WTC11 (cell line): ENCODE results near the gene CACNA2D1. TPM values are rescaled to one million over a fixed set of nuclear protein-coding genes. Genes with fewer than 3 reads are reported as not detected.

ENCODE experiments used
- ATAC-seq: fragments of 200-7000 bp; cut with Tn5 transposase; 2 replicates; pipeline ENCODE4 v1.10.0; 2021; ENCODE audit warnings: mild to moderate bottlenecking, moderate library complexity
- CTCF ChIA-PET: fragments of 300-600 bp; sonication (Branson Sonifier 250); formaldehyde crosslinking; loops from one replicate; lab custom pipeline; 2021; ENCODE audit warnings: antibody characterized with exemption; lab: Charles Lee
- POLR2A ChIA-PET: fragments of 350-600 bp; sonication (Branson Sonifier 250); formaldehyde crosslinking; loops from one replicate; lab custom pipeline; 2021; ENCODE audit warnings: antibody characterized with exemption; lab: Charles Lee
- DNase-seq: peaks from one replicate; pipeline ENCODE4 v3.0.0; 2021; ENCODE audit warnings: low spot score
- H3K27ac Mint-ChIP-seq: 2 replicates; pipeline ENCODE4 v1.8.0; 2021; ENCODE audit warnings: mixed read lengths
- H3K27me3 Mint-ChIP-seq: 2 replicates; pipeline ENCODE4 v1.8.0; 2021; ENCODE audit warnings: low read depth, mild to moderate bottlenecking, moderate library complexity, mixed read lengths
- H3K36me3 Mint-ChIP-seq: 2 replicates; pipeline ENCODE4 v1.8.0; 2021; ENCODE audit warnings: mixed read lengths
- H3K4me1 Mint-ChIP-seq: 2 replicates; pipeline ENCODE4 v1.8.0; 2022; ENCODE audit warnings: mixed read lengths
- H3K4me3 Mint-ChIP-seq: 2 replicates; pipeline ENCODE4 v1.8.0; 2021; ENCODE audit warnings: mild to moderate bottlenecking, moderate library complexity, mixed read lengths
- H3K9me3 Mint-ChIP-seq: 2 replicates; pipeline ENCODE4 v1.8.0; 2021; ENCODE audit warnings: mixed read lengths
- CBFB ChIP-seq: sonication (generic); formaldehyde crosslinking; IDR thresholded peaks from 2 replicates; pipeline ENCODE4 v1.8.1; 2022; ENCODE audit warnings: mild to moderate bottlenecking, low read depth, missing genetic modification reagents
- CTCF ChIP-seq: fragments of 200-600 bp; IDR thresholded peaks from 2 replicates; pipeline ENCODE4 v1.8.0; 2022; ENCODE audit warnings: antibody characterized with exemption
- E2F5 ChIP-seq: sonication (generic); formaldehyde crosslinking; IDR thresholded peaks from 2 replicates; pipeline ENCODE4 v1.8.1; 2022; ENCODE audit warnings: mild to moderate bottlenecking, moderate library complexity, missing genetic modification reagents
- ELF4 ChIP-seq: sonication (generic); formaldehyde crosslinking; IDR thresholded peaks from 2 replicates; pipeline ENCODE4 v1.8.1; 2022; ENCODE audit warnings: low read depth, mild to moderate bottlenecking, moderate library complexity, missing genetic modification reagents
- EMX1 ChIP-seq: fragments of 250-450 bp; sonication (Bioruptor Pico); IDR thresholded peaks from 2 replicates; pipeline ENCODE4 v1.8.0; 2021; ENCODE audit warnings: mild to moderate bottlenecking
- ETV6 ChIP-seq: sonication (generic); formaldehyde crosslinking; IDR thresholded peaks from 2 replicates; pipeline ENCODE4 v1.8.1; 2022; ENCODE audit warnings: mild to moderate bottlenecking, missing genetic modification reagents
- FOXP1 ChIP-seq: sonication (generic); formaldehyde crosslinking; IDR thresholded peaks from 2 replicates; pipeline ENCODE4 v1.8.0; 2022; ENCODE audit warnings: missing genetic modification reagents, mild to moderate bottlenecking, moderate library complexity, borderline replicate concordance
- IRF2 ChIP-seq: sonication (generic); formaldehyde crosslinking; IDR thresholded peaks from 2 replicates; pipeline ENCODE4 v1.8.0; 2022; ENCODE audit warnings: low read depth, missing genetic modification reagents, borderline replicate concordance
- MLX ChIP-seq: sonication (generic); formaldehyde crosslinking; IDR thresholded peaks from 2 replicates; pipeline ENCODE4 v1.8.1; 2023; ENCODE audit warnings: mild to moderate bottlenecking, missing genetic modification reagents, moderate library complexity
- NFATC4 ChIP-seq: fragments of 250-450 bp; sonication (Bioruptor Pico); IDR thresholded peaks from 2 replicates; pipeline ENCODE4 v1.9.0; 2021; ENCODE audit warnings: mild to moderate bottlenecking
- NFE2L1 ChIP-seq: sonication (generic); formaldehyde crosslinking; IDR thresholded peaks from 2 replicates; pipeline ENCODE4 v1.8.1; 2023; ENCODE audit warnings: missing genetic modification reagents
- NFYB ChIP-seq: sonication (generic); formaldehyde crosslinking; conservative IDR thresholded peaks from 2 replicates; pipeline ENCODE4 v1.8.0; 2022; ENCODE audit warnings: low read depth, missing genetic modification reagents
- NR2C2 ChIP-seq: sonication (generic); formaldehyde crosslinking; IDR thresholded peaks from 2 replicates; pipeline ENCODE4 v1.8.0; 2022; ENCODE audit warnings: mild to moderate bottlenecking, missing genetic modification reagents
- NR3C1 ChIP-seq: sonication (generic); formaldehyde crosslinking; conservative IDR thresholded peaks from 2 replicates; pipeline ENCODE4 v1.8.1; 2023; ENCODE audit warnings: low read depth, mild to moderate bottlenecking, missing genetic modification reagents
- ZNF219 ChIP-seq: sonication (generic); formaldehyde crosslinking; IDR thresholded peaks from 2 replicates; pipeline ENCODE4 v1.8.0; 2023; ENCODE audit warnings: missing genetic modification reagents, mild to moderate bottlenecking, borderline replicate concordance
- ZNF232 ChIP-seq: sonication (generic); formaldehyde crosslinking; IDR thresholded peaks from 2 replicates; pipeline ENCODE4 v1.8.0; 2022; ENCODE audit warnings: mild to moderate bottlenecking, missing genetic modification reagents
- ZNF317 ChIP-seq: sonication (generic); formaldehyde crosslinking; IDR thresholded peaks from 2 replicates; pipeline ENCODE4 v1.8.1; 2023; ENCODE audit warnings: low read depth, mild to moderate bottlenecking, moderate library complexity, missing genetic modification reagents, borderline replicate concordance
- total RNA-seq: library from RNA; stranded (reverse); gene quantifications from 3 replicates; pipeline ENCODE4 v1.2.3, GENCODE V29; 2021
- TF ChIP-seq, protein P1 (sequence below): sonication (generic); formaldehyde crosslinking; IDR thresholded peaks from 2 replicates; pipeline ENCODE4 v1.8.1; 2023; ENCODE audit warnings: mild to moderate bottlenecking, missing genetic modification reagents, borderline replicate concordance
- TF ChIP-seq, protein P2 (sequence below): sonication (generic); formaldehyde crosslinking; conservative IDR thresholded peaks from 2 replicates; pipeline ENCODE4 v1.8.1; 2022; ENCODE audit warnings: mild to moderate bottlenecking, missing genetic modification reagents

The CACNA2D1 gene
- total RNA-seq, 1 experiment from 2014 or later: 33.3 TPM

GRCh38 chr7:82345886-82346285, 97.7 kb downstream of the CACNA2D1 start:
- Mint-ChIP-seq H3K4me1 (0 out of 2 replicates have a peak, but pooled peaks cover 3% of the 10 kb centered on the region), H3K27me3 (no peaks in the 10 kb centered on the region), H3K27ac (no peak overlapping the region), H3K4me3 (no peak overlapping the region), H3K36me3 (peaks cover 2% of the 10 kb centered on the region; the same call in 1 of the 2 replicates), H3K9me3 (no peaks in the 10 kb centered on the region)
- CTCF ChIA-PET: no interaction called here
- TF ChIP-seq E2F5 (no peak), ETV6 (CRISPR knock-in tag) (no peak), NR3C1 (CRISPR knock-in tag) (no peak), MLX (CRISPR knock-in tag) (no peak), NFYB (no peak), NR2C2 (CRISPR knock-in tag) (no peak), EMX1 (CRISPR knock-in tag) (no peak), NFE2L1 (CRISPR knock-in tag) (no peak), NFATC4 (CRISPR knock-in tag) (no peak), ZNF317 (CRISPR knock-in tag) (no peak), IRF2 (no peak), ELF4 (CRISPR knock-in tag) (no peak)
- TF ChIP-seq, protein P1, sequence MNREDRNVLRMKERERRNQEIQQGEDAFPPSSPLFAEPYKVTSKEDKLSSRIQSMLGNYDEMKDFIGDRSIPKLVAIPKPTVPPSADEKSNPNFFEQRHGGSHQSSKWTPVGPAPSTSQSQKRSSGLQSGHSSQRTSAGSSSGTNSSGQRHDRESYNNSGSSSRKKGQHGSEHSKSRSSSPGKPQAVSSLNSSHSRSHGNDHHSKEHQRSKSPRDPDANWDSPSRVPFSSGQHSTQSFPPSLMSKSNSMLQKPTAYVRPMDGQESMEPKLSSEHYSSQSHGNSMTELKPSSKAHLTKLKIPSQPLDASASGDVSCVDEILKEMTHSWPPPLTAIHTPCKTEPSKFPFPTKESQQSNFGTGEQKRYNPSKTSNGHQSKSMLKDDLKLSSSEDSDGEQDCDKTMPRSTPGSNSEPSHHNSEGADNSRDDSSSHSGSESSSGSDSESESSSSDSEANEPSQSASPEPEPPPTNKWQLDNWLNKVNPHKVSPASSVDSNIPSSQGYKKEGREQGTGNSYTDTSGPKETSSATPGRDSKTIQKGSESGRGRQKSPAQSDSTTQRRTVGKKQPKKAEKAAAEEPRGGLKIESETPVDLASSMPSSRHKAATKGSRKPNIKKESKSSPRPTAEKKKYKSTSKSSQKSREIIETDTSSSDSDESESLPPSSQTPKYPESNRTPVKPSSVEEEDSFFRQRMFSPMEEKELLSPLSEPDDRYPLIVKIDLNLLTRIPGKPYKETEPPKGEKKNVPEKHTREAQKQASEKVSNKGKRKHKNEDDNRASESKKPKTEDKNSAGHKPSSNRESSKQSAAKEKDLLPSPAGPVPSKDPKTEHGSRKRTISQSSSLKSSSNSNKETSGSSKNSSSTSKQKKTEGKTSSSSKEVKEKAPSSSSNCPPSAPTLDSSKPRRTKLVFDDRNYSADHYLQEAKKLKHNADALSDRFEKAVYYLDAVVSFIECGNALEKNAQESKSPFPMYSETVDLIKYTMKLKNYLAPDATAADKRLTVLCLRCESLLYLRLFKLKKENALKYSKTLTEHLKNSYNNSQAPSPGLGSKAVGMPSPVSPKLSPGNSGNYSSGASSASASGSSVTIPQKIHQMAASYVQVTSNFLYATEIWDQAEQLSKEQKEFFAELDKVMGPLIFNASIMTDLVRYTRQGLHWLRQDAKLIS (CRISPR knock-in tag): no peak
- TF ChIP-seq, protein P2, sequence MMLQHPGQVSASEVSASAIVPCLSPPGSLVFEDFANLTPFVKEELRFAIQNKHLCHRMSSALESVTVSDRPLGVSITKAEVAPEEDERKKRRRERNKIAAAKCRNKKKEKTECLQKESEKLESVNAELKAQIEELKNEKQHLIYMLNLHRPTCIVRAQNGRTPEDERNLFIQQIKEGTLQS: no peak
- POLR2A ChIA-PET: no interaction called here
- DNase-seq (no peak), ATAC-seq (no peak)

GRCh38 chr7:82343716-82344115, 99.9 kb downstream of the CACNA2D1 start:
- Mint-ChIP-seq H3K4me1 (peaks cover 9% of the 10 kb centered on the region), H3K27me3 (no peaks in the 10 kb centered on the region), H3K9me3 (no peaks in the 10 kb centered on the region)

DNA sequence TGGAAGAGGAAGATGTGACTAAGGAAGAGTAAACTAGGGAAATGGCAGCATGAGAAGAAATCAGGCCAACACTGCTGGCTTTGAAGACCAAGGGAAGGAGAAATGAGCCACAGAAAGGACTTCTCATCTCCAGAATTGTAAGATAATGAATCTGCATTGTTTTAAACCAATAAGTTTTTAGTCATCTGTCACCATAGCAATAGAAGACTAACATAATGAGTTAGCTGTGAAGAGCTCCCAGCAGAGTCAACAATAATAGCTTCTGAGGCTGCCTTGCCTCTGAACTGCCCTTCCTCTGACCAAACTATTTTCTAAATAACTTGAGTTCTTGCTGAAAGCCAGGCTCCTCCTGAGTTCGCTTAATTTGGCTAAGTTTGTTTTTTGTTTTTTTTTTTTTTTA, 103.6 kb downstream of the CACNA2D1 start:
- POLR2A ChIA-PET: no interaction called here
- TF ChIP-seq ZNF232: no peak
- no peak for TF ChIP-seq FOXP1 (CRISPR knock-in tag)
- no peak for TF ChIP-seq CTCF
- no peak for TF ChIP-seq CBFB

More at GRCh38 chr7:82343716-82344115, 99.9 kb downstream of the CACNA2D1 start:
- Mint-ChIP-seq H3K4me3 (no peak overlapping the region), H3K27ac (no peak overlapping the region), H3K36me3 (peaks cover 2% of the 10 kb centered on the region; the same call in 1 of the 2 replicates)
- DNase-seq (no peak), ATAC-seq (no peak)
- POLR2A ChIA-PET: no interaction called here
- CTCF ChIA-PET: no interaction called here
- no peak for TF ChIP-seq ZNF219
- TF ChIP-seq, all 79 proteins: peak for 0

More for the DNA sequence above, 103.6 kb downstream of the CACNA2D1 start:
- Mint-ChIP-seq H3K36me3 (peaks cover 2% of the 10 kb centered on the region; the same call in 1 of the 2 replicates), H3K4me3 (no peak overlapping the region), H3K9me3 (no peaks in the 10 kb centered on the region), H3K27me3 (no peaks in the 10 kb centered on the region), H3K27ac (no peak overlapping the region), H3K4me1 (peaks cover 21% of the 10 kb centered on the region)
- no peak for ATAC-seq
- CTCF ChIA-PET: no interaction called here
- DNase-seq: no peak
